ENCODE data around the gene SMC6.

The SMC6 gene

GRCh38 chr2:17791121-17791816 is 37.7 kb upstream of the SMC6 start:
- Histone ChIP-seq H3K9me3 (ENCODE audit: insufficient read depth, low read depth, low read length) (no peaks in the 10 kb centered on the region), H3K4me3 (ENCODE audit: low read length) (no peak overlapping the region), H3K9ac (ENCODE audit: low read depth, low read length) (no peak overlapping the region), H3K36me3 (ENCODE audit: insufficient read depth, low read length) (no peaks in the 10 kb centered on the region), H3K27ac (ENCODE audit: low read depth, low read length) (no peak overlapping the region), H3K27me3 (ENCODE audit: insufficient read depth, low read length) (no peaks in the 10 kb centered on the region), H3K4me1 (ENCODE audit: insufficient read depth, low read length) (no peaks in the 10 kb centered on the region)
- 87% methylated on average over 5 of the region's 5 CpGs for WGBS

GRCh38 chr2:17790536-17790935 is 36.9 kb upstream of the SMC6 start:
- no peak overlapping the region for H3K4me3 ChIP-seq (ENCODE audit: low read length)
- H3K9me3 ChIP-seq (ENCODE audit: insufficient read depth, low read depth, low read length): no peaks in the 10 kb centered on the region
- no peaks in the 10 kb centered on the region for H3K4me1 ChIP-seq (ENCODE audit: insufficient read depth, low read length)
- H3K9ac ChIP-seq (ENCODE audit: low read depth, low read length): no peak overlapping the region
- 97% methylated on average over 1 of the region's 1 CpG for WGBS
- no peaks in the 10 kb centered on the region for H3K36me3 ChIP-seq (ENCODE audit: insufficient read depth, low read length)
- H3K27me3 ChIP-seq (ENCODE audit: insufficient read depth, low read length): no peaks in the 10 kb centered on the region
- H3K27ac ChIP-seq (ENCODE audit: low read depth, low read length): no peak overlapping the region

GRCh38 chr2:17788773-17789172 is 35.2 kb upstream of the SMC6 start:
- Histone ChIP-seq H3K27ac (ENCODE audit: low read depth, low read length) (no peak overlapping the region), H3K9ac (ENCODE audit: low read depth, low read length) (no peak overlapping the region), H3K9me3 (ENCODE audit: insufficient read depth, low read depth, low read length) (no peaks in the 10 kb centered on the region), H3K4me1 (ENCODE audit: insufficient read depth, low read length) (no peaks in the 10 kb centered on the region), H3K27me3 (ENCODE audit: insufficient read depth, low read length) (no peaks in the 10 kb centered on the region), H3K36me3 (ENCODE audit: insufficient read depth, low read length) (no peaks in the 10 kb centered on the region), H3K4me3 (ENCODE audit: low read length) (no peak overlapping the region)
- 84% methylated on average over 4 of the region's 4 CpGs for WGBS

GRCh38 chr2:17786727-17787126 is 33.1 kb upstream of the SMC6 start:
- H3K27me3 ChIP-seq (ENCODE audit: insufficient read depth, low read length): no peaks in the 10 kb centered on the region
- peaks cover 9% of the 10 kb centered on the region for H3K36me3 ChIP-seq (ENCODE audit: insufficient read depth, low read length)
- H3K4me3 ChIP-seq (ENCODE audit: low read length): no peak overlapping the region
- H3K9ac ChIP-seq (ENCODE audit: low read depth, low read length): no peak overlapping the region
- no peaks in the 10 kb centered on the region for H3K9me3 ChIP-seq (ENCODE audit: insufficient read depth, low read depth, low read length)
- WGBS: 82% methylated on average over 3 of the region's 3 CpGs
- H3K27ac ChIP-seq (ENCODE audit: low read depth, low read length): no peak overlapping the region
- H3K4me1 ChIP-seq (ENCODE audit: insufficient read depth, low read length): no peaks in the 10 kb centered on the region

GRCh38 chr2:17781482-17781881 is 27.9 kb upstream of the SMC6 start:
- H3K9me3 ChIP-seq (ENCODE audit: insufficient read depth, low read depth, low read length): no peaks in the 10 kb centered on the region
- 100% methylated on average over 1 of the region's 1 CpG for WGBS

GRCh38 chr2:17780546-17780945 is 26.9 kb upstream of the SMC6 start:
- Histone ChIP-seq H3K27me3 (ENCODE audit: insufficient read depth, low read length) (no peaks in the 10 kb centered on the region), H3K36me3 (ENCODE audit: insufficient read depth, low read length) (peaks cover 66% of the 10 kb centered on the region), H3K9ac (ENCODE audit: low read depth, low read length) (no peak overlapping the region), H3K9me3 (ENCODE audit: insufficient read depth, low read depth, low read length) (no peaks in the 10 kb centered on the region), H3K27ac (ENCODE audit: low read depth, low read length) (no peak overlapping the region), H3K4me3 (ENCODE audit: low read length) (no peak overlapping the region), H3K4me1 (ENCODE audit: insufficient read depth, low read length) (no peaks in the 10 kb centered on the region)
- WGBS: 94% methylated on average over 1 of the region's 1 CpG

More at GRCh38 chr2:17781482-17781881, 27.9 kb upstream of the SMC6 start:
- H3K27ac ChIP-seq (ENCODE audit: low read depth, low read length): no peak overlapping the region
- H3K4me3 ChIP-seq (ENCODE audit: low read length): no peak overlapping the region
- H3K36me3 ChIP-seq (ENCODE audit: insufficient read depth, low read length): peaks cover 58% of the 10 kb centered on the region
- H3K9ac ChIP-seq (ENCODE audit: low read depth, low read length): no peak overlapping the region
- no peaks in the 10 kb centered on the region for H3K4me1 ChIP-seq (ENCODE audit: insufficient read depth, low read length)
- no peaks in the 10 kb centered on the region for H3K27me3 ChIP-seq (ENCODE audit: insufficient read depth, low read length)

- H3K9me3 ChIP-seq (ENCODE audit: insufficient read depth, low read depth, low read length): no peaks in the 10 kb centered on the region
- H3K4me3 ChIP-seq (ENCODE audit: low read length): no peak overlapping the region
- no peak overlapping the region for H3K27ac ChIP-seq (ENCODE audit: low read depth, low read length)
- WGBS: 89% methylated on average over 2 of the region's 2 CpGs
- no peaks in the 10 kb centered on the region for H3K27me3 ChIP-seq (ENCODE audit: insufficient read depth, low read length)
- no peaks in the 10 kb centered on the region for H3K4me1 ChIP-seq (ENCODE audit: insufficient read depth, low read length)
- no peak overlapping the region for H3K9ac ChIP-seq (ENCODE audit: low read depth, low read length)
- H3K36me3 ChIP-seq (ENCODE audit: insufficient read depth, low read length): peaks cover 99% of the 10 kb centered on the region
Measured at GRCh38 chr2:17772532-17772931, 18.9 kb upstream of the SMC6 start.

GRCh38 chr2:17771956-17772355 is 18.3 kb upstream of the SMC6 start:
- Histone ChIP-seq H3K4me1 (ENCODE audit: insufficient read depth, low read length) (no peaks in the 10 kb centered on the region), H3K4me3 (ENCODE audit: low read length) (no peak overlapping the region), H3K9me3 (ENCODE audit: insufficient read depth, low read depth, low read length) (no peaks in the 10 kb centered on the region), H3K27me3 (ENCODE audit: insufficient read depth, low read length) (no peaks in the 10 kb centered on the region), H3K9ac (ENCODE audit: low read depth, low read length) (no peak overlapping the region), H3K36me3 (ENCODE audit: insufficient read depth, low read length) (peaks cover 99% of the 10 kb centered on the region), H3K27ac (ENCODE audit: low read depth, low read length) (no peak overlapping the region)
- WGBS: 100% methylated on average over 1 of the region's 2 CpGs

GRCh38 chr2:17768894-17769293 is 15.3 kb upstream of the SMC6 start:
- peaks cover 97% of the 10 kb centered on the region for H3K36me3 ChIP-seq (ENCODE audit: insufficient read depth, low read length)

GRCh38 chr2:17765398-17765797 is 11.8 kb upstream of the SMC6 start:
- Histone ChIP-seq H3K36me3 (ENCODE audit: insufficient read depth, low read length) (peaks cover 89% of the 10 kb centered on the region), H3K9ac (ENCODE audit: low read depth, low read length) (no peak overlapping the region), H3K9me3 (ENCODE audit: insufficient read depth, low read depth, low read length) (no peaks in the 10 kb centered on the region), H3K4me1 (ENCODE audit: insufficient read depth, low read length) (no peaks in the 10 kb centered on the region), H3K27me3 (ENCODE audit: insufficient read depth, low read length) (no peaks in the 10 kb centered on the region), H3K4me3 (ENCODE audit: low read length) (no peak overlapping the region), H3K27ac (ENCODE audit: low read depth, low read length) (no peak overlapping the region)
- 87% methylated on average over 2 of the region's 2 CpGs for WGBS

More at GRCh38 chr2:17768894-17769293, 15.3 kb upstream of the SMC6 start:
- Histone ChIP-seq H3K4me1 (ENCODE audit: insufficient read depth, low read length) (no peaks in the 10 kb centered on the region), H3K9me3 (ENCODE audit: insufficient read depth, low read depth, low read length) (no peaks in the 10 kb centered on the region), H3K27ac (ENCODE audit: low read depth, low read length) (no peak overlapping the region), H3K9ac (ENCODE audit: low read depth, low read length) (no peak overlapping the region), H3K4me3 (ENCODE audit: low read length) (no peak overlapping the region), H3K27me3 (ENCODE audit: insufficient read depth, low read length) (no peaks in the 10 kb centered on the region)
- 94% methylated on average over 4 of the region's 4 CpGs for WGBS

- no peak overlapping the region for H3K27ac ChIP-seq (ENCODE audit: low read depth, low read length)
- H3K27me3 ChIP-seq (ENCODE audit: insufficient read depth, low read length): no peaks in the 10 kb centered on the region
- no peak overlapping the region for H3K9ac ChIP-seq (ENCODE audit: low read depth, low read length)
- H3K4me1 ChIP-seq (ENCODE audit: insufficient read depth, low read length): no peaks in the 10 kb centered on the region
- H3K4me3 ChIP-seq (ENCODE audit: low read length): no peak overlapping the region
- no peaks in the 10 kb centered on the region for H3K9me3 ChIP-seq (ENCODE audit: insufficient read depth, low read depth, low read length)
- 97% methylated on average over 9 of the region's 10 CpGs for WGBS
- peaks cover 82% of the 10 kb centered on the region for H3K36me3 ChIP-seq (ENCODE audit: insufficient read depth, low read length)
Measured at GRCh38 chr2:17763641-17764333, 10.2 kb upstream of the SMC6 start.

Data from HUES64 (cell line).